IMR-90 (cell line): Measurements from ENCODE around the gene FMNL3. TPM values are rescaled to one million over a fixed set of nuclear protein-coding genes. Genes with fewer than 3 reads are reported as not detected.
"Not testable (repeated sequence)": the region's sequence is repeated elsewhere in the genome, so short reads cannot be mapped to it uniquely, and the experiment has no call there.

Experiments used
- ATAC-seq: fragments of 200-7000 bp; cut with Tn5 transposase; 2 replicates; pipeline ENCODE4 v1.9.1; 2020; ENCODE audit warnings: low read depth, mild to moderate bottlenecking, moderate library complexity
- BruUV-seq: library from RNA; stranded (reverse); fragments of 400-500 nt; replicated peaks from 2 replicates; lab custom pipeline; 2021; lab: Mats Ljungman, UMichigan
- CTCF ChIA-PET: fragments of 300-600 bp; formaldehyde crosslinking; extraction: SDS; loops from one replicate; lab custom pipeline; 2021; ENCODE audit warnings: antibody characterized with exemption; lab: Yijun Ruan, JAX
- POLR2A ChIA-PET: fragments of 300-600 bp; sonication (Branson Sonifier 250); formaldehyde crosslinking; loops from one replicate; lab custom pipeline; 2022; ENCODE audit warnings: antibody characterized with exemption; ENCODE audit not compliant: unreplicated experiment; lab: Charles Lee
- DNase-seq: peaks from one replicate; pipeline ENCODE4 v3.0.0; 2013
- H2AFZ ChIP-seq: replicated peaks from 2 replicates; pipeline ENCODE3; 2013; ENCODE audit warnings: low read length, mild to moderate bottlenecking; ENCODE audit not compliant: poor library complexity
- H2AK5ac ChIP-seq: 2 replicates; pipeline ENCODE4 v1.6.1; 2013; ENCODE audit warnings: low read depth, low read length, inconsistent platforms
- H2AK9ac ChIP-seq: replicated peaks from 2 replicates; pipeline ENCODE3; 2013; ENCODE audit warnings: mild to moderate bottlenecking, low read depth, low read length, moderate library complexity; ENCODE audit not compliant: poor library complexity
- H2BK120ac ChIP-seq: 2 replicates; pipeline ENCODE4 v1.6.1; 2013; ENCODE audit warnings: low read depth, low read length, inconsistent platforms
- H2BK15ac ChIP-seq: 3 replicates; pipeline ENCODE4 v1.6.1; 2013; ENCODE audit warnings: low read depth, low read length, inconsistent platforms
- H2BK20ac ChIP-seq: 2 replicates; pipeline ENCODE4 v1.6.1; 2013; ENCODE audit warnings: low read depth, mild to moderate bottlenecking, inconsistent platforms, low read length, moderate library complexity
- H2BK5ac ChIP-seq: 2 replicates; pipeline ENCODE4 v1.6.1; 2013; ENCODE audit warnings: mild to moderate bottlenecking, low read depth, low read length, inconsistent platforms; ENCODE audit not compliant: poor library complexity, severe bottlenecking
- H3K14ac ChIP-seq: replicated peaks from 2 replicates; pipeline ENCODE4 v1.6.1; 2013; ENCODE audit warnings: low read depth, low read length, inconsistent platforms
- H3K18ac ChIP-seq: 2 replicates; pipeline ENCODE4 v1.6.1; 2013; ENCODE audit warnings: low read depth, low read length, control low read depth
- H3K23ac ChIP-seq: 2 replicates; pipeline ENCODE4 v1.6.1; 2013; ENCODE audit warnings: low read depth, low read length, inconsistent platforms
- H3K27ac ChIP-seq: 2 replicates; pipeline ENCODE4 v1.5.1; 2013; ENCODE audit warnings: mild to moderate bottlenecking, control low read depth, low read length; ENCODE audit not compliant: insufficient read depth
- H3K27me3 ChIP-seq: 2 replicates; pipeline ENCODE4 v1.6.1; 2013; ENCODE audit warnings: low read length; ENCODE audit not compliant: control insufficient read depth, insufficient read depth
- H3K36me3 ChIP-seq: 2 replicates; pipeline ENCODE4 v1.6.1; 2013; ENCODE audit warnings: low read length, mixed read lengths; ENCODE audit not compliant: control insufficient read depth, insufficient read depth
- H3K4ac ChIP-seq: 2 replicates; pipeline ENCODE4 v1.6.1; 2013; ENCODE audit warnings: low read depth, low read length, inconsistent platforms
- H3K4me1 ChIP-seq: 2 replicates; pipeline ENCODE4 v1.6.1; 2013; ENCODE audit warnings: low read length, mixed read lengths; ENCODE audit not compliant: control insufficient read depth, insufficient read depth
- H3K4me2 ChIP-seq: 2 replicates; pipeline ENCODE4 v1.6.1; 2013; ENCODE audit warnings: low read depth, mild to moderate bottlenecking, control low read depth, low read length, moderate library complexity
- H3K4me3 ChIP-seq: 2 replicates; pipeline ENCODE4 v1.5.1; 2013; ENCODE audit warnings: low read depth, mild to moderate bottlenecking, control low read depth, low read length, moderate library complexity; ENCODE audit not compliant: insufficient read depth
- H3K56ac ChIP-seq: 2 replicates; pipeline ENCODE4 v1.6.1; 2013; ENCODE audit warnings: low read length, inconsistent platforms; ENCODE audit not compliant: insufficient read depth; ENCODE audit errors: extremely low read depth
- H3K79me1 ChIP-seq, 2 experiments: 2 replicates each; pipeline ENCODE4 v1.6.1; 2013; ENCODE audit warnings: low read length in 2 of 2, inconsistent platforms in 1 of 2, low read depth in 1 of 2
- H3K9ac ChIP-seq: 2 replicates; pipeline ENCODE4 v1.6.1; 2013; ENCODE audit warnings: low read depth, low read length, control low read depth
- H3K9me1 ChIP-seq: 2 replicates; pipeline ENCODE4 v1.6.1; 2013; ENCODE audit warnings: low read length, inconsistent platforms; ENCODE audit not compliant: insufficient read depth
- H3K9me3 ChIP-seq: 2 replicates; pipeline ENCODE4 v1.6.1; 2013; ENCODE audit warnings: low read length; ENCODE audit not compliant: control insufficient read depth, insufficient read depth
- H4K20me1 ChIP-seq: 2 replicates; pipeline ENCODE4 v1.6.1; 2013; ENCODE audit warnings: low read length, inconsistent platforms; ENCODE audit not compliant: insufficient read depth
- H4K5ac ChIP-seq: 2 replicates; pipeline ENCODE4 v1.6.1; 2013; ENCODE audit warnings: mild to moderate bottlenecking, low read depth, low read length, control low read depth
- H4K8ac ChIP-seq, 2 experiments: 2 replicates each; pipeline ENCODE4 v1.6.1; 2013; ENCODE audit warnings: low read depth in 2 of 2, low read length in 2 of 2, control low read depth in 1 of 2, inconsistent platforms in 1 of 2
- H4K91ac ChIP-seq: 2 replicates; pipeline ENCODE4 v1.6.1; 2013; ENCODE audit warnings: low read depth, low read length, inconsistent platforms; ENCODE audit not compliant: insufficient read depth
- CEBPB ChIP-seq: IDR thresholded peaks from 2 replicates; pipeline ENCODE4 v1.6.1; 2012; ENCODE audit warnings: low read depth, low read length, improper control_type of control experiment
- MXI1 ChIP-seq: IDR thresholded peaks from 2 replicates; pipeline ENCODE4 v1.6.1; 2012; ENCODE audit warnings: low read depth, mild to moderate bottlenecking, low read length, moderate library complexity, borderline replicate concordance
- WGBS, 2 experiments: methylation state at CpG; one replicate each; pipeline versions ENCODE4 v1.1.5 to v1.1.7; 2013; ENCODE audit warnings: missing lambda C conversion rate in 2 of 2; ENCODE audit not compliant: insufficient read length in 1 of 2; ENCODE audit errors: extremely low coverage in 2 of 2; 5-methylcytosine and 5-hydroxymethylcytosine counted together
- dilution Hi-C: fragments of 300-500 bp; cut with HindIII; formaldehyde crosslinking; loops from one replicate; pipeline ENCODE4 v1.14.3; 2018; ENCODE audit warnings: low sequenced_read_pairs; ENCODE audit not compliant: unreplicated experiment
- in situ Hi-C: fragments of 300-500 bp; cut with MboI; formaldehyde crosslinking; loops from 3 replicates; pipeline ENCODE4 v1.14.3; 2019; ENCODE audit warnings: low sequenced_read_pairs, inconsistent platforms, mixed read lengths
- intact Hi-C: fragments of 100-400 bp; cut with micrococcal nuclease; formaldehyde crosslinking; loops from 2 replicates; pipeline ENCODE4 v1.10.0; 2022
- polyA plus RNA-seq, 3 experiments: library from polyadenylated mRNA; depleted of rRNA; stranded (reverse); fragments of >200 nt; gene quantifications; 2 replicates each; pipeline ENCODE4 v1.2.3, GENCODE V29; 2012; ENCODE audit warnings: low replicate concordance in 1 of 3
- total RNA-seq: library from RNA; depleted of rRNA; stranded (reverse); fragments of >200 nt; gene quantifications from 2 replicates; pipeline ENCODE4 v1.2.3, GENCODE V29; 2012

Gene FMNL3
- total and polyA plus RNA-seq, 2 of the 4 experiments (the other 2 are of a cell fraction) = 16.3 to 36.4 TPM

- POLR2A ChIA-PET = no interaction called here
- Histone ChIP-seq H3K56ac (no peak overlapping the region), H4K20me1 (no peaks in the 10 kb centered on the region), H2AFZ (no peak overlapping the region), H2AK5ac (no peak overlapping the region), H3K9ac (no peak overlapping the region), H3K14ac (no peak overlapping the region), H2BK20ac (no peak overlapping the region), H2BK15ac (no peak overlapping the region), H4K91ac (no peak overlapping the region), H3K4ac (no peak overlapping the region), H2AK9ac (no peak overlapping the region), H3K79me1 (no peaks in the 10 kb centered on the region), H3K36me3 (no peaks in the 10 kb centered on the region), H3K4me3 (no peak overlapping the region), H3K27ac (no peak overlapping the region), H4K8ac (no peak overlapping the region), H3K4me1 (no peaks in the 10 kb centered on the region), H3K4me2 (no peak overlapping the region), H3K18ac (no peak overlapping the region), H3K9me3 (no peaks in the 10 kb centered on the region), H2BK120ac (no peak overlapping the region), H2BK5ac (no peak overlapping the region), H3K9me1 (no peaks in the 10 kb centered on the region), H4K5ac (no peak overlapping the region), H3K23ac (no peak overlapping the region), H3K27me3 (peaks cover 20% of the 10 kb centered on the region)
- dilution Hi-C loops = no loop called here
- no peak for ATAC-seq
- WGBS, 2 experiments = 78% methylated on average over 1 of the region's 3 CpGs; no CpG with 5 or more reads in 1 of the 2 experiments
- no peak for TF ChIP-seq MXI1
- peak; percentile 79 for TF ChIP-seq CEBPB
- no peak for DNase-seq
- no TSS peak for BruUV-seq
- CTCF ChIA-PET = no interaction called here
- in situ Hi-C loops = no loop called here
- intact Hi-C loops = no loop called here
These were observed 21.2 kb upstream of the FMNL3 start for GRCh38 chr12:49728446-49728845.

- H4K5ac ChIP-seq, H3K36me3 ChIP-seq, H3K9me3 ChIP-seq, H3K4ac ChIP-seq, H3K23ac ChIP-seq, POLR2A ChIA-PET, H4K91ac ChIP-seq, H2AFZ ChIP-seq, H2AK9ac ChIP-seq, H2BK15ac ChIP-seq, H3K9me1 ChIP-seq, H3K4me1 ChIP-seq, dilution Hi-C loops, BruUV-seq, H2AK5ac ChIP-seq, H3K9ac ChIP-seq, intact Hi-C loops, DNase-seq, ATAC-seq, H2BK120ac ChIP-seq, H3K79me1 ChIP-seq, H2BK5ac ChIP-seq, H4K20me1 ChIP-seq, H3K18ac ChIP-seq, H3K14ac ChIP-seq, H3K4me2 ChIP-seq, H4K8ac ChIP-seq, H3K27ac ChIP-seq, in situ Hi-C loops, H3K4me3 ChIP-seq, H3K56ac ChIP-seq, H2BK20ac ChIP-seq: not testable (repeated sequence)
- CTCF ChIA-PET = interaction anchor here (1.4 kb wide), 1 partner anchor 20 kb away, joined by 4 read pairs; the partner anchor contains the start of gene TMBIM6
- H3K27me3 ChIP-seq = peaks cover 16% of the 10 kb centered on the region
- WGBS, 2 experiments = 79% methylated on average over 2 of the region's 3 CpGs; no CpG with 5 or more reads in 1 of the 2 experiments
These were observed 14.2 kb upstream of the FMNL3 start for GRCh38 chr12:49721355-49721754.
